ENCODE data around the gene OAS2. TPM values are rescaled to one million over a fixed set of nuclear protein-coding genes. Genes with fewer than 3 reads are reported as not detected.

The OAS2 gene
- total and polyA plus RNA-seq, 8 donors, result 8.5 to 25.1 (median 11.8) TPM; not detected in 1

DNA sequence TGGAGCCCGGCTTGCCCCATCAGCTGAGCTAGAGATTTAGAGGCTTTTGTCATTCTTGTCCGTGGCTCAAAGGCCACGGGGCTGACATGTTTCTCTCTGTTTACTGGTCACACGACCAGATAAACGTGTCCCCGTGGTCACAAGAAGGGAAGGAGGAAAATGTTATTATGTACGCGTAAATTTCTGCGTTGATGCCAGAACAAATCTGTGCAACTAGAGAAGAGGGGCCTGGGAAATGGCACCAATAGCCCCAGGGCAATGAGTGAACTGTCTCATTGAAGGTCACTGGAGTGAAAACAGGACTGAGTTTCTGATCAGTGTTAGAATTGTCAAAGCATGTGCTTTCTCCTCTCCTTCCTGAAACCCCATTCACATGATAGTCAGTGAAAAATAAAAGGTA is 25.3 kb downstream of the OAS2 start:
- Histone ChIP-seq H3K9me3 (peaks cover 0 to 2% (median 0%) of the 10 kb centered on the region in 4 donors), H3K4me3 (no peak overlapping the region), H3K27ac (no peak overlapping the region), H3K36me3 (peaks cover 10 to 91% (median 71%) of the 10 kb centered on the region in 4 donors), H3K4me1 (no peaks in the 10 kb centered on the region), H3K27me3 (no peaks in the 10 kb centered on the region)
- no peak for DNase-seq
- TF ChIP-seq POLR2AphosphoS5 (IDR thresholded peaks at IDR 0.05), result no peak
- TF ChIP-seq EP300 (IDR thresholded peaks at IDR 0.05), result no peak
- no peak for TF ChIP-seq POLR2A (IDR thresholded peaks at IDR 0.05)
- TF ChIP-seq, protein P1, sequence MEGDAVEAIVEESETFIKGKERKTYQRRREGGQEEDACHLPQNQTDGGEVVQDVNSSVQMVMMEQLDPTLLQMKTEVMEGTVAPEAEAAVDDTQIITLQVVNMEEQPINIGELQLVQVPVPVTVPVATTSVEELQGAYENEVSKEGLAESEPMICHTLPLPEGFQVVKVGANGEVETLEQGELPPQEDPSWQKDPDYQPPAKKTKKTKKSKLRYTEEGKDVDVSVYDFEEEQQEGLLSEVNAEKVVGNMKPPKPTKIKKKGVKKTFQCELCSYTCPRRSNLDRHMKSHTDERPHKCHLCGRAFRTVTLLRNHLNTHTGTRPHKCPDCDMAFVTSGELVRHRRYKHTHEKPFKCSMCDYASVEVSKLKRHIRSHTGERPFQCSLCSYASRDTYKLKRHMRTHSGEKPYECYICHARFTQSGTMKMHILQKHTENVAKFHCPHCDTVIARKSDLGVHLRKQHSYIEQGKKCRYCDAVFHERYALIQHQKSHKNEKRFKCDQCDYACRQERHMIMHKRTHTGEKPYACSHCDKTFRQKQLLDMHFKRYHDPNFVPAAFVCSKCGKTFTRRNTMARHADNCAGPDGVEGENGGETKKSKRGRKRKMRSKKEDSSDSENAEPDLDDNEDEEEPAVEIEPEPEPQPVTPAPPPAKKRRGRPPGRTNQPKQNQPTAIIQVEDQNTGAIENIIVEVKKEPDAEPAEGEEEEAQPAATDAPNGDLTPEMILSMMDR (IDR thresholded peaks at IDR 0.05), result no peak
- intact Hi-C loops (cut with DNase I; ENCODE audit: low total_unique reads), result no loop called here
- 73 to 84% (median 82%) methylated on average over 9 of the region's 9 CpGs for WGBS, 5 donors

DNA sequence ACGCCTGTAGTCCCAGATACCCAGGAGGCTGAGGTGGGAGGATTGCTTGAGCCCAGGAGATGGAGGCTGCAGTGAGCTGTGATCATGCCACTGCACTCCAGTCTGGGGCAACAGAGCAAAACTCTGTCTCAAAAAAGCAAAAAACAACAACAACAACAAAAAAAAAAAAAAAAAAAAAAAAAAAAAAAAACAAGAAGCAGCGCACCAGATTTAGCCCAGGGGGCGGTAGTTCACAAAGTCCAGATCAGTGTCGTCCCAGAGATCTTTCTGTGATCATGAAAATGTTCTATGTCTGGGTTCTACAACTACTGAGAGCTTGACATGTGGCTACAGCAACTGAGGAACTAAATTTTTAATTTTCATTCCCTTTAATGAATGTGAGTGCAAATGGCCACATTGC is 27.4 kb downstream of the OAS2 start:
- no peak overlapping the region for H3K27ac ChIP-seq
- WGBS, 5 donors, result 83 to 87% (median 87%) methylated on average over 4 of the region's 4 CpGs
- no peak for DNase-seq
- no peaks in the 10 kb centered on the region for H3K9me3 ChIP-seq
- TF ChIP-seq EP300 (IDR thresholded peaks at IDR 0.05), result no peak
- no peak for TF ChIP-seq POLR2A (IDR thresholded peaks at IDR 0.05)
- no peak for TF ChIP-seq POLR2AphosphoS5 (IDR thresholded peaks at IDR 0.05)
- TF ChIP-seq, protein P1 (IDR thresholded peaks at IDR 0.05), result no peak
- intact Hi-C loops (cut with DNase I; ENCODE audit: low total_unique reads), result no loop called here
- H3K27me3 ChIP-seq, result no peaks in the 10 kb centered on the region
- H3K36me3 ChIP-seq, result peaks cover 10 to 91% (median 79%) of the 10 kb centered on the region in 4 donors
- H3K4me1 ChIP-seq, result no peaks in the 10 kb centered on the region
- H3K4me3 ChIP-seq, result no peak overlapping the region

DNA sequence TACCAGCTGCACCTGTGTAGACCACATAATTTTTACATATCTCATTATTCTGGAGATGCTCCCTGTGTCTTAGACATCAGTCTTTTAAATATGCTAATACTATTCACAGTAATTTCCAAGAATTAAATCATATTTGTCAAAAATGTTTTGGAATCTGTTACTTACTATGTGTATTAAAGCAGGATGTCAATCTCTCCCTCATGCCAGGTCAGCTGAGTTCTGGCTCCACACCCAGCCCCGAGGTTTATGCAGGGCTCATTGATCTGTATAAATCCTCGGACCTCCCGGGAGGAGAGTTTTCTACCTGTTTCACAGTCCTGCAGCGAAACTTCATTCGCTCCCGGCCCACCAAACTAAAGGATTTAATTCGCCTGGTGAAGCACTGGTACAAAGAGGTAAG is 27.9 kb downstream of the OAS2 start:
- WGBS, 5 donors, result 89 to 95% (median 93%) methylated on average over 7 of the region's 7 CpGs
- H3K9me3 ChIP-seq, result peaks cover 0 to 4% (median 2%) of the 10 kb centered on the region in 4 donors
- no peaks in the 10 kb centered on the region for H3K4me1 ChIP-seq
- no peaks in the 10 kb centered on the region for H3K27me3 ChIP-seq
- no peak overlapping the region for H3K27ac ChIP-seq
- peaks cover 10 to 91% (median 81%) of the 10 kb centered on the region in 4 donors for H3K36me3 ChIP-seq
- intact Hi-C loops (cut with DNase I; ENCODE audit: low total_unique reads), result no loop called here
- TF ChIP-seq, protein P1 (IDR thresholded peaks at IDR 0.05), result no peak
- no peak for TF ChIP-seq EP300 (IDR thresholded peaks at IDR 0.05)
- no peak overlapping the region for H3K4me3 ChIP-seq
- DNase-seq, result no peak

DNA sequence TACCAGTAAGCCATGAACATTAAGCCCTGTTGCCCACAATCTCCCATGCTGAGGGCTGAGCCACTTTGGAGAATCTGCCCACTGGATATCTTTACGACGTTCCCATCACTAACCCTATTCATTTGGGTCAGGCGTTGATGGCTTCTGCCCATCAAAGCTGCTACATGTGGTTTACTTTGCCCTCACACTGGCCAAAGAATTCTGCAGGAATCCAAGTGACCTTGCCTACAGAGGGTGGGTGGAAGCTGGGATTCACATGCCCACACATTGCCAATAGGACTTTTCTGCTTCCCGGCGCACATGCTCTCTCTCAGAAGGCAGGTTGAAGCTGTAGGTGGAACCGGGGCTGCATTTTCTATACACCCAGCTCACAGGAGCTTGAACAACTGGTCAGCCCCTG is 28.3 kb downstream of the OAS2 start:
- Histone ChIP-seq H3K4me1 (no peaks in the 10 kb centered on the region), H3K27me3 (no peaks in the 10 kb centered on the region), H3K9me3 (peaks cover 0 to 8% (median 4%) of the 10 kb centered on the region in 4 donors), H3K36me3 (peaks cover 10 to 95% (median 85%) of the 10 kb centered on the region in 4 donors), H3K4me3 (no peak overlapping the region), H3K27ac (no peak overlapping the region)
- no peak for DNase-seq
- intact Hi-C loops (cut with DNase I; ENCODE audit: low total_unique reads), result no loop called here
- no peak for TF ChIP-seq POLR2A (IDR thresholded peaks at IDR 0.05)
- TF ChIP-seq POLR2AphosphoS5 (IDR thresholded peaks at IDR 0.05), result no peak
- no peak for TF ChIP-seq EP300 (IDR thresholded peaks at IDR 0.05)
- TF ChIP-seq, protein P1 (IDR thresholded peaks at IDR 0.05), result no peak
- WGBS, 5 donors, result 91 to 96% (median 94%) methylated on average over 6 of the region's 6 CpGs

Data from stomach (tissue), 9 donors.